Renal pelvis (tissue), 4 donors: ENCODE results near the gene PDE6H. TPM values are rescaled to one million over a fixed set of nuclear protein-coding genes. Genes with fewer than 3 reads are reported as not detected.

Source experiments
- DNase-seq: peaks from one replicate; pipeline ENCODE4 v3.0.0-alpha.2; 2013
- polyA plus RNA-seq, 3 donors: library from polyadenylated mRNA; unstranded; fragments of 120-200 nt; gene quantifications; one replicate each; pipeline ENCODE4 v1.2.1, GENCODE V29; 2013; ENCODE audit not compliant: insufficient read length in 3 of 3

Gene PDE6H
- polyA plus RNA-seq, 3 donors, result 0.11 TPM; not detected in 2

GRCh38 chr12:14950982-14951746 lies 21.7 kb upstream of the PDE6H start:
- no peak for DNase-seq

DNA sequence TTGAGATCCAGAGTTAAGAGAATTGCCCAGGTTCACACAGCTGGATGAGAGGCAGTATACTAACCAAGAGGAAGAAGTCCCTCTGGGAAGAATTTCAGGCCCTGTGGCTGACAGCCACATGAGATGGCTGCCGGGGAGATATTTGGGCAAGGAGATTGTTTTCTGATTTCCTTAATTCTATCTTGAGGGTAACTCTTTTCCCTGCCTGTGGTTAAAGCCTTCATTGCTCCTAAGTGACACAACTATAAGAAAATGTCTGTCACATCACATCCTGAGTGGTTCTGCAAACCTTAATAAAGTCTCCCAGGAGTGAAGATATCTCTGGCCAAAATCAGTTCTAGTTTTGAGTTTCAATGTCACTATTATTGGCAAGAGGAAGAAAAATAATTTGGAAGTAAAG lies 21.0 kb upstream of the PDE6H start:
- DNase-seq, result no peak

DNA sequence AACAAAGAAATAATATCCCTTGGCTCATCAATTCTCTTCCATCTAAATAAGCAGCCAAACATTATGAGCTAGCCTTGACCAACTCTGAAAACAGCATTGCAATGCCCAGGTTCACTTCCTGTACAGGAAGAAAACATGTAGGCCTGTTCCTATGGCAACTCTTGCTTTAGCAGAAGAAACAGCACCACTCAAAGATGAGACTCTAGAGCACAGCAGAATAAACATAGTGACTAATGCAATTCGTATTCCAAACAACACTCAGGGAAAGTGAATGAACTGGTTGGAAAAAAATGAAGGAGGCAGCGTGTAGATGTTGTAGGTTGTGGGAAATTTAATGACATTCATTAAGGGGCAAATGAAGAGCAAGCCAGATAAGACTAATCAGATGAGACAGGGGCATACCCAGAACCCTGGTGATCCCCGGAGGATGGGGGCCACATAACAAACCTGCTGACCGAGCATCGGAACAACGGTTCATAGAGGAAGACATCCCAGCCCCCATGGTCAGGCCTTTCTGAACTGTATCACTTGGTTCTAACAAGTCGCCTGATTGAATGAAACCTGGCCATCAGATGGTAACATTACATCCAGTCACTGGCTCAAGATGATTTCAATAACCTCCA lies 20.4 kb upstream of the PDE6H start:
- no peak for DNase-seq

DNA sequence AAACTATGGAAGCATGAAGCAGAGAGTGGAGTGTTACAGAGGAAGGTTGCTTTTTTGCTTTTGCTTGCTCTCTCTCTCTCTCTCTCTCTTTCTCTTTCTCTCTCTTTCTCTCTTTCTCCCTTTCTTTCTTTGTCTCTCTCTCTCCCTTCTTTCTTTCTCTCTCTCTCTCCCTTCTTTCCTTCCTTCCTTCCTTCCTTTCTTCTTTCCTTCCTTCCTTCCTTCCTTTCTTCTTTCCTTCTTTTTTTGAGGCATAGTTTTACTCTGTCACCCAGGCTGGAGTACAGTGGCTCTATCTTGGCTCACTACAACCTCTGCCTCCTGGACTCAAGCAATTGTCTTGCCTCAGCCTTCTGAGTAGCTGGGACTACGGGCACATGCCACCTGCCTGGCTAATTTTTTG lies 19.1 kb upstream of the PDE6H start:
- no peak for DNase-seq

DNA sequence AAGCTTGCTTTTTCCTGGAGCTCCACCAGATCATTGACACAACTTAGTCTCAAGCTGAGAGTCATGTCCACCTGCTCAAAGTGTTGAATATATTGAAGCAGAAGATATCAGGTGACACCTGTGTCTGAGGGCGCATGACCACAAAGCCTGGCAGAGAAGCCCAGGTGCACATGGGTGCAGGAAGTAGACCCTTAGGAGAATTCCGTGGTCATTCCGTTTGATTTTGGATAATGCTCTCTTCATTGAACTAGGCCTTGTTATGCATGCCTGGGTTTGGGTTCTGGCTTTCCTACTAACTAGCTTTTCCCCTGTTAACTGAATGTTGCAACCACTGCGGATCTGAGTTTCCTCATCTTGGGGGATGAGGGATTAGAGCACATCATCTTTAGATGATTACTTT lies 18.6 kb upstream of the PDE6H start:
- no peak for DNase-seq

DNA sequence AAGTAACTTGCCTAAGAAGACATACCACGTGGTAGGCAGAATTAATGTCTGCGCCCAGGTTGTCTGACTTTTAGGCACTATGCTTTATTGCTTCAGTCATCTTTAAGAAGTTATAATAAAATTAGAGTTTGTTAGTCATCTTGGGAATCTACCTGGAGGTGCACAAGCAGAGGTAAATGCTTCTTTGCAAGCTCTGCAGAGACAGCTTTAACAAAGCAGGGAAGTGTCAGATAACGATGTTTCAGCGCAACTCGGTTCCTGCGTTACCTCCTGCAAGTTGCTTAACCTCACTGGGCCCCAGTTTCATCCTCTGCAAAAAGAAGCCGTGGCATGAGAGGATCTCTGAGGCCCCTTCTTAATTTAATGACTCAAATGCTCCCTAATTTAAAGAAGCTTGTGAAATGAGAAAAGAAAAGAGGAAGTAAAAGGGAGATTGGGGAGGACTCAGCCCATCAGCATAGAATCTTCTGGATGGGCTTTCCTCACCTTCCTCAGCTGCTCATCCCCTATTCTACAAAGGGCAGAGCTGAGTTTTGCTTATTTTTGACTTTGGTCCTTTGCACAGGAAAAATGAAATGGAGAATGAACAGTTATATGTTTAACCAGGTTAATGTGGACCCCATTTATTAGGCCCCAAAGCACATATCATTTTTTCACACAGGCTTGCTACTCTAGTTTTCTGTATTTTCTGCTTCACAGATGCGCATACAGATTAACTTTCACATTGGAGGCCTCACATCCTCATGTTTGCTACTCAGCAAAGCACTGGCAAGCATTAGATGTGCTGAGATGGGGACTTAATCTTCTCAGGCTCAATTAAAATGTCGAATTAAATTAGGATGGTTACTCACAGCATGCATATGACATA lies 16.6 kb upstream of the PDE6H start:
- no peak for DNase-seq

- no peak for DNase-seq
Observed at GRCh38 chr12:14956905-14957304, 15.9 kb upstream of the PDE6H start.

DNA sequence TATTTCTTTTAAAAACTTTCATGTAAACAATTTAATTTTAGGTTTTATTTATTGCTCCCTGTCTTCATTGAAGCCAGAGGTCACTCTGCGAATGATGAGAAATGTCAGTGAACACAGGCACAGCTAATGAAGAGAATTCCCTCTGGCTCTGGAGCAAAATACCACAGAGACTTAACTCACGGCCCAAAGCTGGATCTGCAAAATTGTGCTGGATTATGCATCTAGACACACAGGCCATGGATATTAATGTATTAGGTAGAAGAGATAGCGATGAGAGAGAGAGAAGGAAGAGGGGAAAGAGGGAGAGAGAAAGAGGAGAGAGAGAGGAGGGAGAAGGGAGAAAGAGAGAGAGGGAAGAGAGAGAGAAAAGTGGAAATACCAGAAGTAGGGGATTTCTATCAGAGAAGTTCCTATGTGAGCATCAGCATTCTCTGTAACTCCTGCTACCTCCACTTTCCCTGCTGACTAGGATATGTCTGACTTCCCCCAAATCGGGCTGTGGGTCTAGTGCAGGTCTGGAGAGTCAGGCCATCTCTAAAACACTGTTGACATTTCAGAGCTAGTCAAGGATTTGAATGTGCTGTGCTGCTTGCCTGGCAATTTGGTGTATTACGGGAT lies 15.2 kb upstream of the PDE6H start:
- no peak for DNase-seq

- DNase-seq, result no peak
Observed at GRCh38 chr12:14958361-14959125, 14.3 kb upstream of the PDE6H start.

DNA sequence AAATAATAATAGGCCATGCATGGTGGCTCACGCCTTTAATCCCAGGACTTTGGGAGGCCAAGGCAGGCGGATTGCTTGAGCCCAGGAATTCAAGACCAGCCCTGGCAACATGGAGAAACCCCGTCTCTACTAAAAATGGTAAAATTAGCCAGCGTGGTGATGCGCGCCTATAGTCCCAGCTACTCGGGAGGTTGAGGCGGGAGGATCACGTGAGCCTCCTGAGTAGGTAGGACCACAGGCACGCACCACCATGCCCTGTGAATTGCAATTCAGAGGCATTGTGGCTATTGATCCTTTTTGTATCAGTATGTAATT lies 13.8 kb upstream of the PDE6H start:
- no peak for DNase-seq

DNA sequence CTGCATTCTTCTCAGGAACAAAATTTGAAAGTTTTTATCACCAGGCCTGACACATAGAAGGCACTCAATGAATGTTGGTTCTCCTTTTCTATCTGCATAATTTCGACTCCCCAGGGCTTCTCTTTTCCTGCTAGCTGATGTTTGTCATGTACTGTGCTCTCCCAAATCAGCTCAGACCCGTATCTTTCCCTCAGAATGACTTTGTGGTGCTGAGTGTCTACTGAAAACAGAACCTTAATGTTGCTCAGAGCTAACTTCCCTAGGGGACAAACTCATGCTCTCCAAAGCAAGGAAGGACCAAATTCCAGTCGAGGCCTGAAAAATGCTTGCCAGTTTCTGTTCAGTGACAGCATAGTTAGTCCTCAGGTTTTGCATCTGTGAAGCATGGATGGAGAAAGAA lies 13.4 kb upstream of the PDE6H start:
- DNase-seq, result no peak

- no peak for DNase-seq
Observed at GRCh38 chr12:14959916-14960496, 12.8 kb upstream of the PDE6H start.

DNA sequence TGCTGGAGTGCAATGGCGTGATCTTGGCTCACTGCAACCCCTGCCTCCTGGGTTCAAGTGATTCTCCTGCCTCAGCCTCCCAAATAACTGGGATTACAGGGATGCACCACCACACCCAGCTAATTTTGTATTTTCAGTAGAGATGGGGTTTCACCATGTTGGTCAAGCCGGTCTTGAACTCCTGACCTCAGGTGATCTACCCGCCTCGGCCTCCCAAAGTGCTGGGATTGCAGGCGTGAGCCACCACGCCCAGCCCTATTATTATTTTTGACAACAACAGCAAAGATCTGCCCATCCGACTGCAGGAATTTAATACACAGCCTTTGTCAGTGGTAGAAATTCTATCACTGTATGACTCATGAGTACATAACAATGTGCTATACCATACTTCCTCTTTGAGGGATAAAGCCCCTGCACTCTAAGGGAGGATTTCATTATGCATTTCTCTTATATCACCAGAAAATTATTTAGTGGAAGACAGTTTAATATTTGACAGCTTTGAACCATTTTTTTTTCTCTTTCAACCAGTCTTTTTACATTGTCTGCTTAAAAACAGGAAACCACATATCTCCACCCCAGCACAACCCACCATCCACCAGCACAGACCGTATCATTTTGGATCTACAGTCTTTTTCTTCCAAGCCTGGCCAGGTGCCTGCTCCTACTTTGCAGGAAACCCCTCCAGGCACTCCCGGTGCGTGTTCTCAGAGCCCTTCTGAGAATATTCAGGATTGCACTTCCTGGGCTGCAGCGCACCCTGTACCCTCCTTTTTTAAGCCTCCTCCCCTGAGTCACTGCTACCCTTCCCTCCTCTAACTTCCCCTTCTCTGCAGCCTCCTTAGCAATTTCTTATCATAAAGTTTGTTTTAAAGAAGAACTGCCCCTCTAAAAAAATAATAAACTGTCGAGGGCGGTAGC lies 12.0 kb upstream of the PDE6H start:
- no peak for DNase-seq

GRCh38 chr12:14961466-14962152 lies 11.2 kb upstream of the PDE6H start, which contains the start of gene ARHGDIB:
TSS of gene ARHGDIB (minus strand) at chr12:14961601. CDS start at chr12:14950712, 10,889 bp downstream.
- no peak for DNase-seq

GRCh38 chr12:14962153-14962539 lies 10.7 kb upstream of the PDE6H start:
- DNase-seq, result no peak

- no peak for DNase-seq
Observed at GRCh38 chr12:14962797-14963196, 10.0 kb upstream of the PDE6H start.

- no peak for DNase-seq
Observed at GRCh38 chr12:14963520-14963919, 9.3 kb upstream of the PDE6H start.

- DNase-seq, result no peak
Observed at GRCh38 chr12:14964406-14964805, 8.4 kb upstream of the PDE6H start.

- no peak for DNase-seq
Observed at GRCh38 chr12:14965221-14965620, 7.6 kb upstream of the PDE6H start.

DNA sequence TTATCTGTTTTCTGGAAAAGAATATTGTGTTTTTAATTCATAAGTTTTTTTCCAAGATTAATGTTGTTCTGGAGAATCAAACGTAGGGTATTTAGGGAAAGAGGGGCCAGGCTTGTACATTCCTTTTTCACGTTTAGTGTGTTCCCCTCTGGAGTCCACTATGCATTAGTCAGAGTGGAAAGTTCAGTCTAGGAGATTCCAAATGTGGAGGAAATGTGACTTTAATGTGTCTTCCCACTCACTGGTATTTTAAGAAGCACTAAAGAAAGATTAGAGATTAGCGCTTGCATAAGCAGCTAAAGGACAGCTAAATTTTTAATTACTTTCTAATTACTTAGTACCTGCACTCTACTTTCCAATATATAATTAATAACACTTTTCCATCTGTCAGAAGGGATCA lies 4.4 kb upstream of the PDE6H start:
- DNase-seq, result no peak
